Activated CD8-positive, alpha-beta memory T cell treated with anti-CD3 and anti-CD28 coated beads, Interleukin-2, amount 50 U/mL, for 24 hours (primary cell): ENCODE measurements around the gene RER1.

Experiments used
- DNase-seq: peaks from one replicate; pipeline ENCODE4 v3.0.0-alpha.2; 2020; ENCODE audit errors: extremely low read depth

RER1 gene

GRCh38 chr1:2353551-2354438 is 37.8 kb upstream of the RER1 start:
- DNase-seq = no peak

- DNase-seq = no peak
Measured at GRCh38 chr1:2354511-2355372, 36.9 kb upstream of the RER1 start.

DNA sequence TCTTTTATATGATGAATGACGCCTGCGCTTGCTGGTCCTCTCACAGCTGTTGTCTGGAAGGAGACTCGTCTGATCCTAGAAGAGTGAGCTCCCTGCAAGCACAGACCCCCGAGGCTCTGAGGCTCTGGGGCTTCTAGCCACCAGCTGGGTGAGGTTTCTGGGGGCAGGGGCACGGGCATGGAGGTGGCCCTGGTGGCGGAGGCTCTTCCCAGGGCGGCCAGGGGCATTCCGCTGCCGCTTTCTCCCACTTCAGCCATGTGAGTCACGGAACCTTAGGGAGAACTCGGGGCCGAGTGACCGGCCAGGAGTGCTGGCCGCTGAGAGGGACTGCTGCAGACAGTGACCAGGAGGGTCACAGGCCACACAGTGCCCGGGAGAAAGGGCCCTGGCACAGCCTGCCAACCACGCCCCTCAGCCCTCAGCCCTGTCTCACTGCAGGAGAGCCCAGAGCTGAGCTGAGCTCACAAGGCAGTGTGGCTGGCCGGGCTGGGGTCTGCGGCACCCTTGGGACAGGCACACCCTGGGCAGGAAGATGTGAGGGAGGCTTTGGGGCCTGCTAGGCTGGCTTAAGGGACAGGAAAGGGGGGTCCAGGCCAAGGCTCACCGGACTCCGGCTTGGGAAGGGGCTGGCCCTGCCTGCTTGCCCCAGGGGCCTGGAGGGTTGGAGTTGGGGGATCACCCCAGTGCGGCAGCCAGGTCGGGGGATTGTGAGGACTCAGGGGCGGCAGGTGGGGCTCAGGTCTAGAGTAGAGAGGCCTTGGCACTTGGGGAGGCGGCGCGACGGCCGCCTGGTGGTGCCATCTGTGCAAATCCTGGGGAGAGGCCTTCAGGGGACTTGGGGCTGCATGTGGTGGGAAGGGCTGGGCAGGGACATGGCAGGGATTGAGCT is 36.0 kb upstream of the RER1 start:
- no peak for DNase-seq

DNA sequence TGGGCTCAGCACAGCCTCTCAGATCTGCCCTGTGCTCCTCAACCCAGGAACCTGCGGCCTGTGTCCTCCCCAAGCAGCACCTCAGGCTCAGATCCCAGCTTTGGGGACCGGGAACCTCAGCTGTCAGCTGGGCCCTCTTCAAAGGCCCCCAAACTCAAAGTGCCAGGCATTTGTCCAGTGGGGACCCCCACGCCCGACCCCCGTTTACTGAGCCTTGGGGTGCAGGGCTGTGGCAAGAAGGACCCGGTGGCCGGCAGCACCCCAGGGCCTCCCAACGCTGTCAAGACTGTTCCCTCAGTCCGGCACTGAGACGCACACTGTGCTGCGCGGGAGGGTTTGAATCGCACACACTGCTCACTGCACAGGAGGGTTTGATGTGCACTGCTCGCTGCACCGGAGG is 35.2 kb upstream of the RER1 start:
- no peak for DNase-seq

DNA sequence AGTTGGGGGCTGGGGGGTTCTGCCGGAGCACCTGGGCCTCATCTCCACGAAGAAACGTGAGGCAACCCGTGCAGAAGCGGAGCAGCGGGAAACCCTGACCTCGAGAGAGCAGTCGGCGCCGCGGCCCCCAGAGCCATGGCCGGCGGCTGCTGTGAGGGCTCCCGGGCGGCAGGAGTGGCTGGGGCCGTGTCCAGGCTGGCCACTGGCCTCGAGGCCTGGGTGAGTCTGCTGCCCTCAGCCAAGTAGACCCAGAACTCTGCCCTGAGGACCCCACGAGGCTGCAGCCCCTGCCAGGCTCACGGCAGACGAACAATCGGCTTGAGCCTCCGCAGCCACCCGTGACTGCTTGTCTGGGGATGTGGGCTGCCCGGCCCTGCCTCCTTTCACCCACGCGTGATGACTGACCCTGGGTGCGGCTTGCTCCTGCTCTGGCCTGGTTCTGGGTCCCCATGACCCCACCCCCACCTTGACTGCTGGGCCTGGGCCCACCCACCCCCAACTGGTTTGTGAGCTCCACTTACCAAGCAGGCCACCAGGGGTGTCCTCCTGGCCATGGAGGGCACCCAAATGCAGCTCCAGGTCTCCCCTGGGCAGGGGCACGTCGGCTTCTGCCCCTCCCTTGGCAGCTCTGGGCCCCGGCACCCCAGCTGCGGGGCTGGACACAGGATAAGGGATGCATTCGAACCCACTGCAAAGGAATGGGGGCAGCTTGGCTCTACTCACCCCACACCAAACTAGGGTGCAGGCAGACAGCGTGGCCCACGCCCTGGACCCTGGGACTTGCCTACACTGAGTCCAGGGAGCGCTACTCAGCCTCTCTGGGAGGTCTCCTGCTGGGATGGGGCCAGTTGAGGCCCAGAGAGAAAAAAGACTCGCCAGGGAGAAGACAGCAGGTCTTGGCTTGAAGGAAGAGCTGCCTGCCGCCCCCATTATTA is 34.5 kb upstream of the RER1 start:
- no peak for DNase-seq

GRCh38 chr1:2358072-2358471 is 33.6 kb upstream of the RER1 start:
- DNase-seq = no peak

DNA sequence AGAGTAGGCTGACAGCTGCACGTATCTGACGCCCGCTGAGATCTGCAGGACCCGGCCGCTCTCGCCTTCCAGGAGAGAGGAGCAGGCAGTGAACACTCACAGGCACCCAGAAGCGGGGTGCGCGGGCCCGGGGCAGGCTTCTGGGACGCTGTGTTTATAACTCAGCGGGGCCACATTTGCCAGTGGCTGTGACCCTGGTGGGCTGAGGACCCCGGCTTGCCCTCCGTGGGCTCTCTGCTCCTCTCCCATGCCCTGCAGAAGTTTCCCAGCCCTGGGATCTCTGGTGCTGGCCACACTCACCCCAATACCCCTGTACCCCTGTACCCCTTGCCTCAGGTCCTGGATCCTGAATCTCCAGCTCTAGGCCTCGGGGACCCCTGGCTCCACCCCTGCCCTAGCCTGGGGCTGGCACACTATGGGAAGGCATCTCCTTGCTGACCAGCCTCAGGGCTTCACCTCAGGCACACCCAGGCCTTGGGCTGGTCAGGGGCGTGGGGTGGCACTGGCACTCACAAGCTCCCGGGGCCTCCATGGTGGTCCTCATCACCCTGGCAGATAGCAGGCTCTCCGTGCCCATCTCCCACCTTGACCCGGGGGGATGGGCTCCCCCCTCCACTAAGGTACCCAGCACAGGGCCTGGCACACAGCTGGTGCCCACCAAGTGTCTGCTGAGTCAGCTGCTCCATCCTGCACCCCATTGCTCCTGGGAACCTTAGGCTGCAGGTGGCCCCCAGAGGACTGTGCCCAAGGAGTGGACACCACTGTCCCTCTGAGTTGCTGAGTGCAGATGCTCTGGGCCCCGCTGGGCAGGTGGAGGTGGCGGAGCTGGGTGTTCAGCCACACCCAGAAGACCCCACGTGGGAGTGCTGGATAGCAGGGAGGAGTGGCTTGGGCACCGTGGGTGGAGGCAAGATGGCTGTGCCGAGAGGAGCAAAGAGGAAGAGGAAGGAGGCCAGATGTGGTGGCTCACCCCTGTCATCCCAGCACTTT is 32.7 kb upstream of the RER1 start:
- no peak for DNase-seq

DNA sequence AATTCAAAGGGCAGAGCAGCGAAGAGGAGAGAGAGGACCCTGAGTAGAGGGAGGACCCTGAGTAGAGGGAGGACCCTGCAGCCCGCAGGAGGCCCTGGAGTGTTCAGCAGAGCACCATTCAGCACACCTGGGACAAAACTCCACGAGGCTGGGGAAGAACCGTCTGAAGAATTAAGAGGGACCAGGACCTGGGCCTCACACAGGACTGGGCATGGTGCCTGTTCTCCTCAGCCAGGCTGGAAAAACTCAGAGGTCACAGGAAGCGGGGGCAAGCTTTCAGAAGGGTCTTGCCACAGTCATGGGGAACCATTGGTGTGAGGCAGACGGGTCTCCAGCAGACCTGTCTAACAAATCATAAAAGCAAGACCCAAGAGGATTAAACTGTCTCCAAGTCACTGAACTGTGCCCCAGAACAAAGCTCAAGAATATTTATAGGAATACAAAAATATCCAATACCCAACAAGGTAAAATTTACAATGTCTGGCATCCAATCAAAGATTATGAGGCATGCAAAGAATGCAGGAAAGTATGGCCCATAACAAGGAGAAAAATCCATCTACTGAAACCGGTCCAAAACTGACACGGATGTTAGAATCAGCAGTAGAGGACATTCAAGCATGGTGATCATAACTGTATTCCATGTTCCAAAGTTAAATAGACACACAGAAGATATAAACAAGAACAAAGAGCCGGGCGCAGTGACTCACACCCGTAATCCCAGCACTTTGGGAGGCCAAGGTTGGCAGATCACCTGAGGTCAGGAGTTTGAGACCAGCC is 30.9 kb upstream of the RER1 start:
- DNase-seq = no peak

GRCh38 chr1:2363847-2364513 is 27.7 kb upstream of the RER1 start:
- DNase-seq = no peak

DNA sequence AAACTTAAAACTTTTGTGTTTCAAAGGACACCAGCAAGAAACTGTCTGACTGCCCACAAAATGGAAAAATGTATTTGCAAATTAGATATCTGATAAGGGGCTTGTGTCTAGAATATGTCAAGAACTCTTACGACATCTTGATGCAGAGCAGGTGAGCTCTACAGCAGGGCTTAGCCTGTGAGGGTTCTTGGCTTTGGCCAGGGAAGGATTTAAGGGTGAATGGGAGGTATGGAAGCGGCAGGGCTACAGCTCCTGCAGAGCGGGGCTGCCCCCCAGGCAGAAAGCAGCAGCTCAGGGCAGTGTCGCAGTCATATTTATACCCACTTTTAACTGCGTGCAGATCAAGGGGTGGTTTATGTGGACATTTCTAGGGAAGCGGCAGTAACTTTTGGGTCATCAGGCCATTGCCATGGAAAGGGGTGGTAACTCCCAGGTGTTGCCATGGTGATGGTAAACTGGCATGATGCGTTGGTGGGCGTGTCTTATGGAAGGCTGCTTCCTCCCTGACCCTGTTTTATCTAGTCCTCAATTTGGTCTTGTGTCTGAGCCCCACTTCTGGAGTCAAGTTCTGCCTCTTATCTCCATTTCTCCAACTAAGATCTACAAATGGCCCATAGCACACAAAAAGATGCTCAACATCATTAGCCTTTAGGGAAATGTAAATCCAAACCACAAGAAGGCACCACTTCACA is 23.4 kb upstream of the RER1 start:
- DNase-seq = no peak

GRCh38 chr1:2372551-2373490 is 18.8 kb upstream of the RER1 start:
- no peak for DNase-seq

DNA sequence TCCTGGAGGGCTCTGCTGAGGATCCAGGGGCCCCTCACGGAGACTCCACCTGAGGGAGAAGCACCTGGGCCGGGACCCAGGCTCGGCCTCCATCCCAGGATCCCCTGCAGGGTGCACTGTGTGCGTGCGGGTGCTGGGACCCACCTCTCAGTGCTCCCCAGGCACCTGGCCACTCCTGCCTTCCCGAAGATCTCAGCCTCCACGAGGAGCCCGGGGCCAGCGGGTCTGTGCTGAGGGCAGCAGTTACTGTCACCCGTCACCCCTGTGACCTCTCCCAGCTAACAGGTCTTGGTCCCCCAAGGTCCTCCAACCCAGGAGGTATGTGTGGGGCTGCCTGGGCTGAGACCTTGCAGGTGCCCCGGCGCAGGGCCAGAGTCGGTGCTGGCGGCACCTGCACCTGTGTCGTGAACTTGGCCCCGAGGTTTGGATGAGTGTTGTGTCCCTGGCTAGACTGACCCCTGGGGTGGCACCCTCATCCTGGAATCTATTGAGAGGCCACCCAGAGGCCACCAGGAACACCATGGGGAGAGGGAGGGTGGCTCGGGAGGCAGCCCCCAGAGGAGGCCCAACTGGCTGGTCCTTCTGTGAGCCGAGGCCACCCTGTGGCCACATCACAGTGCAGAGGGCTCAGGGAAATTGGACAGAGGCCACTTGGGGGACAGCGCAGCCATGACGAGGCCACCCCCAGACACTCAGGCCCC is 17.9 kb upstream of the RER1 start:
- DNase-seq = no peak

- no peak for DNase-seq
Measured at GRCh38 chr1:2374252-2375155, 17.1 kb upstream of the RER1 start.

GRCh38 chr1:2375246-2375922 is 16.3 kb upstream of the RER1 start:
- no peak for DNase-seq
